GM15510 (cell line): ENCODE measurements around the gene CYSLTR1.

Experiments
- POLR2A ChIP-seq: IDR thresholded peaks from 3 replicates; pipeline ENCODE4 v1.6.1; 2011; ENCODE audit warnings: borderline replicate concordance; ENCODE audit not compliant: insufficient read length; ENCODE audit errors: extremely low read depth

CYSLTR1 gene, protein sequence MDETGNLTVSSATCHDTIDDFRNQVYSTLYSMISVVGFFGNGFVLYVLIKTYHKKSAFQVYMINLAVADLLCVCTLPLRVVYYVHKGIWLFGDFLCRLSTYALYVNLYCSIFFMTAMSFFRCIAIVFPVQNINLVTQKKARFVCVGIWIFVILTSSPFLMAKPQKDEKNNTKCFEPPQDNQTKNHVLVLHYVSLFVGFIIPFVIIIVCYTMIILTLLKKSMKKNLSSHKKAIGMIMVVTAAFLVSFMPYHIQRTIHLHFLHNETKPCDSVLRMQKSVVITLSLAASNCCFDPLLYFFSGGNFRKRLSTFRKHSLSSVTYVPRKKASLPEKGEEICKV

GRCh38 chrX:78327370-78328086 lies at the start of gene CYSLTR1:
CYSLTR1 (minus strand) TSS chrX:78327611; CDS start chrX:78273746, 53,865 bp downstream.
- no peak for TF ChIP-seq POLR2A

DNA sequence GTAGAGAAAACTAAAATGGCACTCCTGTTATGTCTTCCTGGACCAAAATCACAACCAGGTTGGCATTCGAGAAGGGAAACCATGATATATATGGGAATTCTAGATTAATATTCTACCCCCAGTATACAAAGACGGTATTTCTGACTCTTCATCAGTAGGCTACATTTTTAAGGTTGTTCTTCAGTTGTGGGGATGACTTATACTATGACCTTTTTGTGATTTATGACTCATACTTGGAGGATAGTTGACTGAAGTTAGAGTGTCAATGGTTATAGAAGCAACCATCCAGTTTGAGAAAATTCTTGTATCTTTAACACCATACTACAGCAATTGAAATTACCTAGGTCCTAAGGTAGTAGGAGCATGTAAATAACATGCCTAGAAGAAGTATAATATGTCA lies 49.8 kb upstream of the CYSLTR1 start:
- TF ChIP-seq POLR2A: no peak

DNA sequence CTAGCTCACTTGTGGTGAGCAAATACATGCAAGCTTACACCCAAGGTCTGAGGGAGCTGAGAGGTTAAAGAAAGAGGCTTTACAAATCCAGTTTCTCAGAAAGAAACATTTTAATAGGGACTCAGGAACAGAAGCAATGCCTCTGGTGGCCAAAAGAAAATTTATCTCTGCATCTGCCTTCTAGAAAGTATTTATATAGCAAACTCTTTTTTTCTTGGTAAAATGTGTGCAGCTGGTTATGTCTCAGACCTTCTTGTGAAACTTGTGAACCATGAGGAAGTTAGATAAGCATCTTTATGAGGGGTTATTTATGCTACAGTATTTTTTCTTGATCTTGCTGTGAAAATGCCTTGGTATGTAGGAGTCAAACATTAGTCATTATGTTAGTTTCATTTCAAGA lies 48.5 kb upstream of the CYSLTR1 start:
- no peak for TF ChIP-seq POLR2A

- TF ChIP-seq POLR2A: no peak
Observed at GRCh38 chrX:78366576-78366975, 39.2 kb upstream of the CYSLTR1 start.

- no peak for TF ChIP-seq POLR2A
Observed at GRCh38 chrX:78357342-78358055, 30.1 kb upstream of the CYSLTR1 start.

DNA sequence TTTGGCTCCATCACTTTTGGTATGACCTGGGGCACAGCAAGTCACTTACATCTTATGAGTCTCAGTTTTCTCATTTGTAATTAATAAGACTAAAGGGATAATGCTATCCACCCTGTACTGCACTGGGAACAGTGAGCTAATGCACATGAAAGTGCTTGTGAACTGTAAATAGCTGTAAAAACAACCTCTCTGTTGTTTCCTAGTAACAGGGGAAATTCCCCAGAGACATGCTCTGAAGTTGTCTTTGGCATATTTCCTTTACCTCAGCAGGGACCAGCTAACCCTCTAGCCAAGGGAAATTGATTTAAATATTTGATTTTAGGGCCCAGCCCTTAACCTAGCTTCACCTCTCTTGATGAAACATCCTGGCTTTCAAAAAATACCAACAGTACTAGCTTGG lies 6.1 kb upstream of the CYSLTR1 start:
- TF ChIP-seq POLR2A: no peak

GRCh38 chrX:78331708-78332107 lies 4.3 kb upstream of the CYSLTR1 start:
- no peak for TF ChIP-seq POLR2A

DNA sequence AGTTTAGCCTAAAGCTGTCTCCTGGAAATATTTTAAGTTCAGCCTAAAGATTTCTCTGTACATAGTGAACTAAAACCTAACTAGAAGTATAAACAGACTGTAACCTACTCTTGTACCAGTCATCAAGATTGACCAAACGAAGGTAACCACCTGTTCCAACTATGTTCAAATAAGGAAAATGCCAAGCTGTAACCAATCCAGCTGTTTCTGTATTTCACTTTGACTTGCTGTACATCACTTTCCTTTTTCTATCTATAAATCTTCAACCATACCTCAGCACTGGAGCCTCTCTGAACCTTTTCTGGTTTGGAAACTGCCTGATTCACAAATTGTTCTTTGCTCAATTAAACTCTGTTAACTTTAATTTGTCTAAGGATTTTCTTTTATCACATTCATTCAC lies 3.1 kb upstream of the CYSLTR1 start:
- no peak for TF ChIP-seq POLR2A

- TF ChIP-seq POLR2A: no peak
Observed at GRCh38 chrX:78330068-78330467, 2.7 kb upstream of the CYSLTR1 start.

GRCh38 chrX:78329486-78329885 lies 2.1 kb upstream of the CYSLTR1 start:
- TF ChIP-seq POLR2A: no peak

GRCh38 chrX:78326401-78326800 lies 1.0 kb downstream of the CYSLTR1 start:
- TF ChIP-seq POLR2A: no peak

GRCh38 chrX:78322863-78323262 lies 4.5 kb downstream of the CYSLTR1 start:
- TF ChIP-seq POLR2A: no peak

DNA sequence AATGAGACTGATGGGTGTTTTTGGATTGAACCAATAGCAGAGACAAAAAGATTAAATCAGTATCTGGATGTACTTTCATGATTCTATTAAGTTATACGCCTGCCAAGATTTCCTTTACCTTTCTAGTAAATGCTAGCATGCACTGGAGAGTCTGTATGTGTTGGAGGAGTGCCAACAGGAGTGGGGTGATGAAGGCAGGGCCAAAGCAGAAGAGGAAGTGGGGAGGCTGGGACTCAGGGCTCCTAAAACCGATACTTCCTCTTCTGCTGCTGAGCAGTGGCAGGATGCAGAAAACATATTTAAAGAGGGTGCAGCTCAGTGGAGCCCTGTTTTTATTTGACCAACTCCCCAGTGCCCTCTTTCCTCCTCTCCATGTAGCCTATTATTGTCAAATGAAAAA lies 5.6 kb downstream of the CYSLTR1 start:
- TF ChIP-seq POLR2A: no peak

DNA sequence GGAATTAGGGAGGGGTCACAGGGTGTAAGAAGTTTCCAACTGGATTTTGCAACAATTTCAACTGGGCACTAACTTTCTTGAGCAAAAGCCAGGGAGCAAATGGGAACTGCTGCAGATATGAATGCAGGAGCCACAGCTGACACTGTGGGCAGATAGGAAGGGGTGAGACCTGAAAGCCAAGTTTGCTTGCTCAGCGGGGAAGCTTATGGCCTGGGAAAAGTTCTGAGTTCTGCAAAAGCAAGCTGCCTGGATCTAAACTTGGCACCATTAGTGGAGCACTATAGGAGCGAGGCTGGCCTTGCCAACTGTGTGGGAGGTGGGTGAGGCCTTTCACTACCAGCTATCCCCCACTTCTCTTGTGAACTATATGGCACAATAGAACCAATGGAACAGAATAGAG lies 11.1 kb downstream of the CYSLTR1 start:
- TF ChIP-seq POLR2A: no peak

GRCh38 chrX:78315745-78316144 lies 11.7 kb downstream of the CYSLTR1 start:
- TF ChIP-seq POLR2A: no peak
